Measurements from ENCODE around the gene WDR86.

The WDR86 gene

GRCh38 chr7:151389096-151389767, 20.6 kb downstream of the WDR86 start:
- ChIA-PET POLR2A (no interaction called here), CTCF (no interaction called here)
- no peak for TF ChIP-seq CTCF (IDR thresholded peaks at IDR 0.05; ENCODE audit: control extremely low read depth, extremely low read depth, low read depth, missing control alignments)
- no peak for DNase-seq (ENCODE audit: extremely low spot score)

- DNase-seq (ENCODE audit: extremely low spot score), result no peak
- ChIA-PET CTCF (no interaction called here), POLR2A (no interaction called here)
- TF ChIP-seq CTCF (IDR thresholded peaks at IDR 0.05; ENCODE audit: control extremely low read depth, extremely low read depth, low read depth, missing control alignments), result no peak
Observed at GRCh38 chr7:151388430-151388829, 21.4 kb downstream of the WDR86 start.

- no peak for DNase-seq (ENCODE audit: extremely low spot score)
- ChIA-PET POLR2A (no interaction called here), CTCF (no interaction called here)
- no peak for TF ChIP-seq CTCF (IDR thresholded peaks at IDR 0.05; ENCODE audit: control extremely low read depth, extremely low read depth, low read depth, missing control alignments)
Observed at GRCh38 chr7:151388007-151388297, 21.9 kb downstream of the WDR86 start.

GRCh38 chr7:151387161-151388006, 22.5 kb downstream of the WDR86 start:
- TF ChIP-seq CTCF (IDR thresholded peaks at IDR 0.05; ENCODE audit: control extremely low read depth, extremely low read depth, low read depth, missing control alignments), result no peak
- ChIA-PET POLR2A (no interaction called here), CTCF (no interaction called here)
- DNase-seq (ENCODE audit: extremely low spot score), result no peak

- POLR2A ChIA-PET, result no interaction called here
- CTCF ChIA-PET, result no interaction called here
- DNase-seq (ENCODE audit: extremely low spot score), result no peak
- TF ChIP-seq CTCF (IDR thresholded peaks at IDR 0.05; ENCODE audit: control extremely low read depth, extremely low read depth, low read depth, missing control alignments), result no peak
Observed at GRCh38 chr7:151386301-151387160, 23.3 kb downstream of the WDR86 start.

GRCh38 chr7:151385626-151386300, 24.1 kb downstream of the WDR86 start:
- CTCF ChIA-PET, result interaction anchor here (1.3 kb wide), 1 partner anchor 63 kb away, joined by 3 read pairs; no protein-coding TSS in a partner anchor
- no peak for DNase-seq (ENCODE audit: extremely low spot score)
- POLR2A ChIA-PET, result no interaction called here
- no peak for TF ChIP-seq CTCF (IDR thresholded peaks at IDR 0.05; ENCODE audit: control extremely low read depth, extremely low read depth, low read depth, missing control alignments)

Measured in GM10248 (cell line).